ENCODE data around the gene PET100. TPM values are rescaled to one million over a fixed set of nuclear protein-coding genes. Genes with fewer than 3 reads are reported as not detected.

PET100 gene
- total RNA-seq, 1 experiment from 2014 or later = 77.6 TPM

DNA sequence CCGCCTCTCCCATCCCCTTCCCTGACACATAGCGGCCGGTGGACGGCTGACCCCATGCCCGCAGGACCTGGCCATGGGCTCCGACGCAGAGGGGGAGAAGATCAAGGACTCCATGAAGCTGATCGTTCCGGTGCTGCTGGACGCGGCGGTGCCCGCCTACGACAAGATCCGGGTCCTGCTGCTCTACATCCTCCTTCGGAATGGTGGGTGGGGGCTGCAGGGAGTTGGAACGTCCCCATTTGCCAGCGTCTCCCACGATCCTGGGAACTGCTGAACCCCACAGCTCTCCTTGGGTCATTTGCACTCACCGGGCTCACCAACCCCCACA lies 14.9 kb downstream of the PET100 start:
- CTCF ChIA-PET = no interaction called here
- H3K36me3 Mint-ChIP-seq (ENCODE audit: insufficient read depth, unreplicated experiment) = peaks cover 12% of the 10 kb centered on the region
- H3K4me3 Mint-ChIP-seq (ENCODE audit: low read depth, unreplicated experiment) = no peak overlapping the region

DNA sequence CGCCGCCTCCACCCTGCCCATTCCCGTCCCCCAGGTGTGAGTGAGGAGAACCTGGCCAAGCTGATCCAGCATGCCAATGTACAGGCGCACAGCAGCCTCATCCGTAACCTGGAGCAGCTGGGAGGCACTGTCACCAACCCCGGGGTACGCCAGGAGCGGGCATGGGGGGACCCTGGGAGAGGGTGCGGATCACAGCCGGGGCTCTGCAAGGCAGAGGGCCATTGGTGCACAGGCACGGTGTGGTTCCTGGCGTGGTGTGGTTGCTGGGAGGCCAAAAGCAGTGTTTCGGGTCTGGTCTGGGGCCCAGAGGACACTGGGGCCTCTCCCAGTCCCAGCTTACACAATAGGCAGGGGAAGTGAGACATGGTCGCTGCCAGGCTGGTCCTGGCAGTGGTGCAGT lies 15.6 kb downstream of the PET100 start:
- CTCF ChIA-PET = no interaction called here
- BruUV-seq (replicated peaks) = no TSS peak
- no peak for DNase-seq
- TF ChIP-seq, protein P1, sequence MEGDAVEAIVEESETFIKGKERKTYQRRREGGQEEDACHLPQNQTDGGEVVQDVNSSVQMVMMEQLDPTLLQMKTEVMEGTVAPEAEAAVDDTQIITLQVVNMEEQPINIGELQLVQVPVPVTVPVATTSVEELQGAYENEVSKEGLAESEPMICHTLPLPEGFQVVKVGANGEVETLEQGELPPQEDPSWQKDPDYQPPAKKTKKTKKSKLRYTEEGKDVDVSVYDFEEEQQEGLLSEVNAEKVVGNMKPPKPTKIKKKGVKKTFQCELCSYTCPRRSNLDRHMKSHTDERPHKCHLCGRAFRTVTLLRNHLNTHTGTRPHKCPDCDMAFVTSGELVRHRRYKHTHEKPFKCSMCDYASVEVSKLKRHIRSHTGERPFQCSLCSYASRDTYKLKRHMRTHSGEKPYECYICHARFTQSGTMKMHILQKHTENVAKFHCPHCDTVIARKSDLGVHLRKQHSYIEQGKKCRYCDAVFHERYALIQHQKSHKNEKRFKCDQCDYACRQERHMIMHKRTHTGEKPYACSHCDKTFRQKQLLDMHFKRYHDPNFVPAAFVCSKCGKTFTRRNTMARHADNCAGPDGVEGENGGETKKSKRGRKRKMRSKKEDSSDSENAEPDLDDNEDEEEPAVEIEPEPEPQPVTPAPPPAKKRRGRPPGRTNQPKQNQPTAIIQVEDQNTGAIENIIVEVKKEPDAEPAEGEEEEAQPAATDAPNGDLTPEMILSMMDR (IDR thresholded peaks at IDR 0.05; ENCODE audit: unreplicated experiment) = no peak
- Mint-ChIP-seq H3K4me1 (ENCODE audit: low read depth, unreplicated experiment) (no peaks in the 10 kb centered on the region), H3K4me3 (ENCODE audit: low read depth, unreplicated experiment) (no peak overlapping the region), H3K27me3 (ENCODE audit: unreplicated experiment) (no peaks in the 10 kb centered on the region), H3K9me3 (ENCODE audit: low read depth, unreplicated experiment) (peaks cover under 1% of the 10 kb centered on the region), H3K36me3 (ENCODE audit: insufficient read depth, unreplicated experiment) (peaks cover 12% of the 10 kb centered on the region), H3K27ac (ENCODE audit: unreplicated experiment) (no peak overlapping the region)
- intact Hi-C loops (cut with micrococcal nuclease; ENCODE audit: unreplicated experiment) = no loop called here

More for the DNA sequence above, 14.9 kb downstream of the PET100 start:
- no peaks in the 10 kb centered on the region for H3K4me1 Mint-ChIP-seq (ENCODE audit: low read depth, unreplicated experiment)
- no peaks in the 10 kb centered on the region for H3K27me3 Mint-ChIP-seq (ENCODE audit: unreplicated experiment)
- H3K27ac Mint-ChIP-seq (ENCODE audit: unreplicated experiment) = no peak overlapping the region
- intact Hi-C loops (cut with micrococcal nuclease; ENCODE audit: unreplicated experiment) = no loop called here
- peaks cover 3% of the 10 kb centered on the region for H3K9me3 Mint-ChIP-seq (ENCODE audit: low read depth, unreplicated experiment)
- BruUV-seq (replicated peaks) = no TSS peak
- no peak for DNase-seq
- TF ChIP-seq, protein P1 (IDR thresholded peaks at IDR 0.05; ENCODE audit: unreplicated experiment) = no peak

DNA sequence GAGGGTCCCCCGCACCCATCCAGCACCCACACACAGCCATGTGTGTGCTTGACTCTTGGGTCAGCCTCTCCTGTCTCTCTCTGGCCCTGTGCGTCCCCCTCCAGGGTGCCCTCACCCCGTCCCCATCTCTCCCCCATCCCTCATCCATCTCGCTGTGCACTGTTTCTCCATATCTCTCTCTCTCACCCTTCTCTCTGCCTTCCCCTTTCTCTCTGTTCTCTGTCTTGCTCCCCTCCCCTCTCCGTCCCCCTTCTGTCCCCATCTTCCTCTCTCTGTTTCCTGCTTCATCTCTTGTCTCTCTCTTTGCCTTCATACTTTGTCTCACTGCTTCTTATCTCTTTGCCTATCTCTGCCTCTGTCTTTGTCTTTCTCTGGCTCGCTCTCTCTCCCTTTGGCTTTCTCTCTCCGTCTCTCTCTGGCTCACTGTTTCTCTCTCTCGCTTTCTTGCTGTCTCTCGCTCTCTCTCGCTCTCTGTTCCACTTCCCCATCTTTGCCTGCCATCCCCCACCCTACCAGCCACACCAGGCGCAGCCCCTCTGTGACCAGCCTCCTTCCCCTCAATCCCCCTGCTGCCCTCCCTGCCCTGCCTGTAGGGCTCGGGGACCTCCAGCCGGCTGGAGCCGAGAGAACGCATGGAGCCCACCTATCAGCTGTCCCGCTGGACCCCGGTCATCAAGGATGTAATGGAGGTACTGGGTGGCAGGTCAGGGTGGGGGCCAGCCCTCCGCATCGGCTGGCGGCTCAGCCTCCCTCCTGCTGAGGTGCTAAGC lies 16.2 kb downstream of the PET100 start:
- no TSS peak for BruUV-seq (replicated peaks)
- H3K27me3 Mint-ChIP-seq (ENCODE audit: unreplicated experiment) = no peaks in the 10 kb centered on the region
- intact Hi-C loops (cut with micrococcal nuclease; ENCODE audit: unreplicated experiment) = no loop called here
- H3K4me1 Mint-ChIP-seq (ENCODE audit: low read depth, unreplicated experiment) = no peaks in the 10 kb centered on the region
- H3K4me3 Mint-ChIP-seq (ENCODE audit: low read depth, unreplicated experiment) = no peak overlapping the region
- TF ChIP-seq, protein P1 (IDR thresholded peaks at IDR 0.05; ENCODE audit: unreplicated experiment) = no peak
- no peak for DNase-seq
- CTCF ChIA-PET = no interaction called here
- H3K27ac Mint-ChIP-seq (ENCODE audit: unreplicated experiment) = no peak overlapping the region
- H3K9me3 Mint-ChIP-seq (ENCODE audit: low read depth, unreplicated experiment) = no peaks in the 10 kb centered on the region
- H3K36me3 Mint-ChIP-seq (ENCODE audit: insufficient read depth, unreplicated experiment) = peaks cover 12% of the 10 kb centered on the region

DNA sequence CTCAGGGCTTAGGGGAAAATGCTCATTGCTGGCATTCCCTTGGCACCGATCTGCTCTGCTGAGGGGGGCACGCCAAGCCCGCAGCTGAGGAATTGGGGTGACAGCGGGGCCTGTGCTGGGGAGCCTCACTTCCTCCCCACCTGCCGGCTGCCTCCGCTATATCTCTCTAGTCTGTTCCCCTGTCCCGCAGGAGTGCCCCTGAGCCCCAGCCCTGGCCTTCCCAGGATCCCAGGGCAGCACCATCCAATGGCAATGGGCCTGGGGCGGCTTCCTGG lies 16.8 kb downstream of the PET100 start:
- H3K36me3 Mint-ChIP-seq (ENCODE audit: insufficient read depth, unreplicated experiment) = peaks cover 12% of the 10 kb centered on the region
- H3K27ac Mint-ChIP-seq (ENCODE audit: unreplicated experiment) = no peak overlapping the region
- CTCF ChIA-PET = no interaction called here
- intact Hi-C loops (cut with micrococcal nuclease; ENCODE audit: unreplicated experiment) = no loop called here
- H3K4me3 Mint-ChIP-seq (ENCODE audit: low read depth, unreplicated experiment) = no peak overlapping the region
- H3K9me3 Mint-ChIP-seq (ENCODE audit: low read depth, unreplicated experiment) = no peaks in the 10 kb centered on the region
- no TSS peak for BruUV-seq (replicated peaks)
- TF ChIP-seq, protein P1 (IDR thresholded peaks at IDR 0.05; ENCODE audit: unreplicated experiment) = no peak
- no peaks in the 10 kb centered on the region for H3K27me3 Mint-ChIP-seq (ENCODE audit: unreplicated experiment)
- H3K4me1 Mint-ChIP-seq (ENCODE audit: low read depth, unreplicated experiment) = no peaks in the 10 kb centered on the region
- DNase-seq = no peak

All from Calu3 (cell line).